Karpas-422 (cell line): ENCODE measurements around the gene FHDC1. TPM values are rescaled to one million over a fixed set of nuclear protein-coding genes. Genes with fewer than 3 reads are reported as not detected.

Experiments
- DNase-seq: peaks from one replicate; pipeline ENCODE4 v3.0.0-alpha.2; 2015
- H2AFZ ChIP-seq: fragments of 200-600 bp; sonication (generic); 2 replicates; pipeline ENCODE4 v1.6.1; 2014; ENCODE audit warnings: antibody characterized with exemption, low read length, mixed read lengths
- H3K27ac ChIP-seq: fragments of 200-600 bp; sonication (generic); 2 replicates; pipeline ENCODE4 v1.5.1; 2014; ENCODE audit warnings: mild to moderate bottlenecking, low read length, moderate library complexity
- H3K27me3 ChIP-seq: fragments of 200-600 bp; sonication (generic); 2 replicates; pipeline ENCODE4 v1.6.1; 2014; ENCODE audit warnings: low read length, mixed read lengths
- H3K36me3 ChIP-seq: fragments of 200-600 bp; sonication (generic); 2 replicates; pipeline ENCODE4 v1.6.1; 2014; ENCODE audit warnings: low read length, mixed read lengths; ENCODE audit not compliant: insufficient read depth
- H3K4me1 ChIP-seq: fragments of 200-600 bp; sonication (generic); 2 replicates; pipeline ENCODE4 v1.6.1; 2014; ENCODE audit warnings: mild to moderate bottlenecking, low read length, mixed read lengths
- H3K4me2 ChIP-seq: fragments of 200-600 bp; sonication (generic); 2 replicates; pipeline ENCODE4 v1.6.1; 2014; ENCODE audit warnings: low read length, low read depth, mild to moderate bottlenecking; ENCODE audit not compliant: poor library complexity, severe bottlenecking
- H3K4me3 ChIP-seq: fragments of 200-600 bp; sonication (generic); 2 replicates; pipeline ENCODE4 v1.5.1; 2014; ENCODE audit warnings: mild to moderate bottlenecking, antibody characterized with exemption, low read length, mixed read lengths
- H3K79me2 ChIP-seq: fragments of 200-600 bp; sonication (generic); 2 replicates; pipeline ENCODE4 v1.6.1; 2014; ENCODE audit warnings: mild to moderate bottlenecking, low read length, mixed read lengths
- H3K9ac ChIP-seq: fragments of 200-600 bp; sonication (generic); 2 replicates; pipeline ENCODE4 v1.6.0; 2014; ENCODE audit warnings: low read length
- H3K9me2 ChIP-seq: fragments of 200-600 bp; sonication (generic), shearing (Covaris generic); replicated peaks from 2 replicates; pipeline ENCODE4 v1.6.0; 2014; ENCODE audit warnings: mild to moderate bottlenecking, low read length, moderate library complexity; ENCODE audit not compliant: insufficient read depth
- H3K9me3 ChIP-seq: fragments of 300-700, 200-600 bp; sonication (generic); 2 replicates; pipeline ENCODE4 v1.6.1; 2014; ENCODE audit warnings: low read length, mixed read lengths
- H4K20me1 ChIP-seq: fragments of 200-600 bp; sonication (generic); 2 replicates; pipeline ENCODE4 v1.6.1; 2014; ENCODE audit warnings: mild to moderate bottlenecking, antibody characterized with exemption, low read length, low read depth; ENCODE audit not compliant: insufficient read depth
- total RNA-seq: library from RNA; depleted of rRNA; stranded (reverse); fragments of >200 nt; shearing (Covaris generic); gene quantifications from 2 replicates; pipeline ENCODE4 v1.2.3, GENCODE V29; 2014; ENCODE audit warnings: low replicate concordance

The FHDC1 gene
- total RNA-seq, 1 experiment from 2014 or later: 0.07 TPM

DNA sequence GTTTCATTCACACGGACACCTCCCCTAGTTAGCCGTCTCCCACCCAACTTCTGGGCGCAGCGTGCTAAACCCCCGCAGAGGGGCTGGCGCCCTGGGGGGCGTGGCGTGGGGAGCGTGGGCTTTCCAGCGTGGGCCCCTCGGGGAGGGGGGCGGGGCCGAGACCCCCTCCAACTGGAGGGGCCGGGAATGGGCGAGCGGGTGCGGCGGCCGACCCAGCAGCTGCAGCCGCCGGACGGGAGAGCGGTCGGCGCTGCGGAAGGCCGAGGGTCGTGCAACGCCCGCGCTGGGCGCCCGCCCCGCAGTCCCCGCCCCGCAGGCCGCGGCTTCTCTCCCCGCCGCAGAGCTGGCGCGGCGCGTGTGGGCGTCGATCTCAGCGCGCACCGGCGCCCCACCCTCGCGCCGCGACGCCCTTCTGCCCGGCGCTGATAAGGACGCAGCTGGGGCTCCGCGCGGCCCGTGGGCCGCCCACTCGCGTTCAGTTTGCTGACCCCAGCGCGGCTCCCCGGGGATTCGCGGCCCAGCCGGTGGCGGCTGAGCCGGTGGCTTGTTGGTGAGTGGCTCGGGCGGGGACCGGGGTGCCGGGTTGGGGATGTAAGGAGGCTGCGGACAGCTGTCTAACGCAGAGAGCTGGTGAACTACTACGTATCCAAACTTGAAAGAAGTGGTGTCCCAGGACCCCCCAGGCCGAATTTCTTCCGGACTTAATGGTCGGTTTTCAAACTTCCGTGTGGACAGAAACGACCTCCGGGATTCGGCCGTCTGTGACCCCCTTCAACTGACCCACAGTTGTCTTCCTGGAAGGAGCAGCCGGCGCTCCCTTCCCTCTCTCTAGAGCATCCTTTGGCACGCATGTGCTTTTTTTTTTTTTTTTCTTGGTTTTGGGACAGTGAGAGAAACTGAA lies 1.5 kb downstream of the FHDC1 start:
- no peak overlapping the region for H3K9ac ChIP-seq
- no peaks in the 10 kb centered on the region for H3K79me2 ChIP-seq
- H3K27ac ChIP-seq: no peak overlapping the region
- H3K4me1 ChIP-seq: no peaks in the 10 kb centered on the region; the same call in 1 of the 2 replicates
- H3K4me2 ChIP-seq: peak overlapping the region; percentile 27
- H3K9me2 ChIP-seq: no peaks in the 10 kb centered on the region
- no peaks in the 10 kb centered on the region for H3K9me3 ChIP-seq
- H3K27me3 ChIP-seq: no peaks in the 10 kb centered on the region
- H4K20me1 ChIP-seq: peaks cover 5% of the 10 kb centered on the region; the same call in 1 of the 2 replicates
- no peak overlapping the region; the same call in 1 of the 2 replicates for H3K4me3 ChIP-seq
- no peaks in the 10 kb centered on the region for H3K36me3 ChIP-seq
- no peak for DNase-seq
- no peak overlapping the region for H2AFZ ChIP-seq

DNA sequence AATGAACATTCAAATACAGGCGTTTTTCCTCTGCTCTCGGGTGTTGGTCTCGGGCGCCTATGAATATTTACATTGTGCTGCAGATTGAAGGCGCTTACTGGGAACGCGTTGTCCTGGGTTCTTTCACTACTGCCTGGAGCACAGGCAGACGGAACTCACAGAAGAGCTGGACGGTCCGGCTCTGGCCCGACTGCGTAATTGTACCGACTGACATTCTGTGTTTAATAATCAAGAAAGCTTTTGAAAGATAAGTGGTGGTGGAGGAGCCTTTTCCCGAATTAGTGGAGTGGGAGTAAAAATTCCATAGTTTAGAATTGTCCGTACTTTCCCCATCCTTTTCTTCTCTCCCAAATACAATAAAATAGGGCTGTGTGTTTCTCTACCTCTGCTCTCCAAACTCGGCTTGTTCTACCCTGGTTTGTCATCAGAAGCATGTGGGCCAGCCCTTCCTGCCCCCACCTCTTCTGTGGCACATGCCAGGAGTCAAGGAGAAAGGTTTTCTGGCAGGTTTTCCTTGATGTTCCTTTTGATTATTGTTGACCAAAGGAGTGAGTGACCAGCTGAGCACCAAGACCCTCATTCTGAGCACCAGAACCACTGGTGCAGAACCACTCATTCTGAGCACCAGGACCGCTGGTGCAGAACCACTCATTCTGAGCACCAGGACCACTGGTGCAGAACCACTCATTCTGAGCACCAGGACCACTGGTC lies 2.3 kb downstream of the FHDC1 start:
- Histone ChIP-seq H3K27me3 (no peaks in the 10 kb centered on the region), H3K4me2 (peak overlapping the region; percentile 27)
- DNase-seq: no peak

DNA sequence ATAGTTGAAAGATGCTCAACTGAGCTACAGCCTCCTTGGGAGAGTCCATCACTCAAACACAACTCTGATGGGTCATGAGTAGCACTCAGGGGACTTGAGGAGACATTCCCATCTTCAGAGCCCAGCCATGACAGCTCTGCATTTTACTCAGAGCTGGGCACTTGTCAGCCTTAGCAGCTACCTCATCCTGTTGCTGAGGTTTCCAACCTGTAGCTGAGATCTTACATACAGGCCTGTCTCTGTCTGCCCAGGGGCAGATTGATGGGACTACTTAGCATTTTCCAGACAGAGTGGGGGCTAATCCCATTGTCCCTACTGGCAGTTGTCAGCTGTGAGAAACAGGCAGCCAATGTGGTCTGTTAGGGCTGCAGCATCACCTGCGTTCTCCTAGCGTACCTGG lies 3.5 kb downstream of the FHDC1 start:
- H3K27me3 ChIP-seq: no peaks in the 10 kb centered on the region
- H3K4me1 ChIP-seq: no peaks in the 10 kb centered on the region; the same call in 1 of the 2 replicates
- H3K9me2 ChIP-seq: no peaks in the 10 kb centered on the region
- no peaks in the 10 kb centered on the region for H3K79me2 ChIP-seq
- H3K27ac ChIP-seq: no peak overlapping the region
- no peak for DNase-seq
- H3K36me3 ChIP-seq: no peaks in the 10 kb centered on the region
- H4K20me1 ChIP-seq: peaks cover 5% of the 10 kb centered on the region; the same call in 1 of the 2 replicates
- H3K9me3 ChIP-seq: no peaks in the 10 kb centered on the region
- no peak overlapping the region for H2AFZ ChIP-seq
- H3K4me2 ChIP-seq: no peak overlapping the region
- H3K4me3 ChIP-seq: no peak overlapping the region
- H3K9ac ChIP-seq: no peak overlapping the region

More for the DNA sequence above, 2.3 kb downstream of the FHDC1 start:
- Histone ChIP-seq H3K4me1 (no peaks in the 10 kb centered on the region; the same call in 1 of the 2 replicates), H3K9me3 (no peaks in the 10 kb centered on the region), H3K27ac (no peak overlapping the region), H3K79me2 (no peaks in the 10 kb centered on the region), H3K9ac (no peak overlapping the region), H3K9me2 (no peaks in the 10 kb centered on the region), H4K20me1 (peaks cover 5% of the 10 kb centered on the region; the same call in 1 of the 2 replicates), H3K36me3 (no peaks in the 10 kb centered on the region), H2AFZ (no peak overlapping the region), H3K4me3 (no peak overlapping the region)

DNA sequence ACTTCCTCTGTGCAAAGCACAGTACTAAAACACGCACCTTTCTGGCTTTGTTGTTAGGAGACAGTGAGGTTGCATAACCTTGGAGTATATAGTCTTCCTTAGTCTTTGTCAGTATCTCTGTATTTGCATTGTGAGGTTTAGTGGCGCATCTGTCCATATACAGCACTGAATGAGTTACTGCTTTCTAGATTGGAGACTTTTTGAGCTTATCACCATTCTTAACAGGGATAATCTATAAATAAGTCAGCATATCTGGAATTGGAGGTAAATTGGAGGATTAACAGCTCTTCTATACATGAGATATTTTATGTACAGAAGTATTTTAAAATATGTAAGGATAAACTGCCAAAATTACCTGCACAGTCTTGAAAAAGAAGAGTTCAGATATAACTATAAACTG lies 4.3 kb downstream of the FHDC1 start:
- H3K4me3 ChIP-seq: no peak overlapping the region
- H4K20me1 ChIP-seq: peaks cover 5% of the 10 kb centered on the region; the same call in 1 of the 2 replicates
- no peaks in the 10 kb centered on the region for H3K9me2 ChIP-seq
- no peaks in the 10 kb centered on the region for H3K27me3 ChIP-seq
- no peak overlapping the region for H3K27ac ChIP-seq
- H3K9ac ChIP-seq: no peak overlapping the region
- no peaks in the 10 kb centered on the region for H3K79me2 ChIP-seq
- no peak overlapping the region for H3K4me2 ChIP-seq
- H3K36me3 ChIP-seq: no peaks in the 10 kb centered on the region
- no peaks in the 10 kb centered on the region for H3K9me3 ChIP-seq
- no peak overlapping the region for H2AFZ ChIP-seq
- no peaks in the 10 kb centered on the region; the same call in 1 of the 2 replicates for H3K4me1 ChIP-seq
- no peak for DNase-seq

DNA sequence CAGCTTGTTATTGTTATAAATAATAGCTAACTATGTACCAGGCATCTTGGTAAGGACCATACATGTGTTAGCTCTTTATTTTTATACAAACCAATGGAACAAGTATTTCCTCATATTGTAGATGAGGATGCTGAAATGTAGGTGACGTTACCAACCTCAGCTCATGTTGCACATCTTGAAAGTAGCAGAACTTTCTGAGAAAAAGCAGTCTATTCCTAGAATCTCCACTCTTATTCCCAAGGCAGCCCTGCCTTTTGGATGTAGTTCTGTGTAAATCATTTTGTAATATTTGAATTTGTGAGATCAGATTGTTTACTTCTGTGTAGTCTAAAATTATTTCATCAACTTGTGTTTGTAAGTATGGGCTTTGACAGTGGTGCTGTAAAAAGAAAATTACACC lies 5.3 kb downstream of the FHDC1 start:
- no peak overlapping the region for H3K4me3 ChIP-seq
- no peak overlapping the region for H3K9ac ChIP-seq
- H2AFZ ChIP-seq: no peak overlapping the region
- H3K27ac ChIP-seq: no peak overlapping the region
- no peaks in the 10 kb centered on the region for H3K4me1 ChIP-seq
- no peaks in the 10 kb centered on the region for H3K36me3 ChIP-seq
- no peaks in the 10 kb centered on the region for H3K79me2 ChIP-seq
- no peak for DNase-seq
- no peak overlapping the region for H3K4me2 ChIP-seq
- no peaks in the 10 kb centered on the region for H3K9me2 ChIP-seq
- H3K9me3 ChIP-seq: no peaks in the 10 kb centered on the region
- peaks cover 5% of the 10 kb centered on the region; the same call in 1 of the 2 replicates for H4K20me1 ChIP-seq
- H3K27me3 ChIP-seq: no peaks in the 10 kb centered on the region

DNA sequence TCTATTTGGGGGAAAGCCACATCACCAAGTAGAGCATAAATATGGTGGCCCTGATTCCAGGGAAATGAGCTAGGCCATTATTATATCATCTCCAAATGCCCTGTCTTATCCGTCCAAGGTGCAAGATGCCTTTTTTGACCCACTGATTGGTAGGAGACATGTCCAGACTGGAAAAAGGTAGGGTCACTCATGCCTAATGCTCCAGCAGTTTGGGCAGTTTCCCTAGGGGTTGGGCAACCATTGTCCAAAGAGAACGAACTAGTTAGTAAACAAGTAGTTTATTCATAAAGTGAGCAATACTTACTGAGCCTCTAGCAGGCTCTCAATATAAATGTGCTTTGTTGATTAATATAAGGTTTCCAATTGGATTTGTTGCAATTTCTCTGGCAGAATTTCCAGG lies 6.2 kb downstream of the FHDC1 start:
- no peaks in the 10 kb centered on the region for H3K9me2 ChIP-seq
- H3K36me3 ChIP-seq: no peaks in the 10 kb centered on the region
- no peak for DNase-seq
- H3K4me1 ChIP-seq: no peaks in the 10 kb centered on the region
- no peak overlapping the region for H3K4me2 ChIP-seq
- H3K27ac ChIP-seq: no peak overlapping the region
- no peaks in the 10 kb centered on the region for H3K9me3 ChIP-seq
- H3K9ac ChIP-seq: no peak overlapping the region
- H3K4me3 ChIP-seq: no peak overlapping the region
- H2AFZ ChIP-seq: no peak overlapping the region
- H3K27me3 ChIP-seq: no peaks in the 10 kb centered on the region
- H3K79me2 ChIP-seq: no peaks in the 10 kb centered on the region
- peaks cover 5% of the 10 kb centered on the region; the same call in 1 of the 2 replicates for H4K20me1 ChIP-seq

DNA sequence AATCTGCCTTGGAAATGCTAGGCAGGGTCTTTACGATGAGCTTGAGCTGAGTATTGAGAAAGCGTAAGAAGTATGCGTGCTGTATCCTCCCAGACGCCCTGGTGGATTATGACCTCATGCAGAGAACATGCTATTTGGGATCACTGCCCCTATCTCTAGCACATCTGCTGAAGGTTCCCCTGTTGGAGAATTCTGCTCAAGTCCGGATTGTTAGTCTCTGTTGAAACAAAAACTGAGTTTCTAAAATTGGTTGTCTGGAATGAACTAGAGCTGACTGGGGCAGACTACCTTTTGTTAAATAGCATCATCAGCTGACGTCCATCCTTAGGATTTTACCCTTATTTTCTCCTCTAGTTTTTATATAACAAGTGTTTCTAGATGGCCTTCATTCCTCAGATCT lies 7.5 kb downstream of the FHDC1 start:
- DNase-seq: no peak
- H3K4me1 ChIP-seq: no peaks in the 10 kb centered on the region
- H2AFZ ChIP-seq: no peak overlapping the region
- no peak overlapping the region for H3K9ac ChIP-seq
- H3K79me2 ChIP-seq: no peaks in the 10 kb centered on the region
- H3K9me2 ChIP-seq: no peaks in the 10 kb centered on the region
- H4K20me1 ChIP-seq: peaks cover 3% of the 10 kb centered on the region; the same call in 1 of the 2 replicates
- no peaks in the 10 kb centered on the region for H3K27me3 ChIP-seq
- no peak overlapping the region for H3K4me3 ChIP-seq
- no peaks in the 10 kb centered on the region for H3K36me3 ChIP-seq
- H3K4me2 ChIP-seq: no peak overlapping the region
- no peak overlapping the region for H3K27ac ChIP-seq
- no peaks in the 10 kb centered on the region for H3K9me3 ChIP-seq

DNA sequence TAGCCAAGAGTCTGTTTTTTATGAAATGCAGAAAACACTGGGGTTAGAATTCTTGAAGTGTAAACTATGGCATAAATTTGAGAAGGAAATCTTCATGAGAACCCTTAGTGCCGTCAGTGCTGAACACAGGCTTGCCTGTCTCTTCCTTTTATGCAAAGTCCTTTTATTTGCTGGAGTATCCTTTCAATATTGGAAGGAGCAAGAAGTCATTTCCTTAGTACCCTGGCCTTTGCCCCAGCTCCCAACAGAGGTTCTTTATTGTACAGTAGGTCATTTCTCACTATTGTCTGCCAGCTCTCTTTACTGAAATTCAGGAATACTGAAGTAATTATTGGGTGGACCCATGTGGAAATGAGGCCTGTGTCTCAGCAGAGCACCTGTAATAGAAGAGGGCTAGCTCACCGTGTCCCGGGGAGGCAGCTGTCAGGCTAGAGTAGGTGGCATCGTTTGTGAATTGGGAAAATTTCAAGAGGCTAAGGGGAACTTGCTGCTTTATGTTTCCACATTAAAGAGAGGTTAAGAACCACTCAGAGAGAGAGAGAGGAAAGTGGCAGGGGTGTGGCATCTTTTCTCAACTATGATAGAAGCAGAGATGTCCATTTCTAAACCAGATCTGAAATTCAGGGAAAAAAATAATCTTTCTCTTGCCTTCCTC lies 8.7 kb downstream of the FHDC1 start:
- H3K79me2 ChIP-seq: no peaks in the 10 kb centered on the region
- no peaks in the 10 kb centered on the region for H3K9me3 ChIP-seq
- H3K9me2 ChIP-seq: no peaks in the 10 kb centered on the region
- no peaks in the 10 kb centered on the region for H3K27me3 ChIP-seq
- H4K20me1 ChIP-seq: peaks cover 4% of the 10 kb centered on the region; the same call in 1 of the 2 replicates
- no peak overlapping the region for H3K4me2 ChIP-seq
- H3K27ac ChIP-seq: no peak overlapping the region
- H2AFZ ChIP-seq: no peak overlapping the region
- no peak for DNase-seq
- H3K4me3 ChIP-seq: no peak overlapping the region
- no peak overlapping the region for H3K9ac ChIP-seq
- H3K36me3 ChIP-seq: no peaks in the 10 kb centered on the region
- H3K4me1 ChIP-seq: no peaks in the 10 kb centered on the region
